HG03175 (cell line): Measurements from ENCODE around the gene TC2N.
"Not testable (repeated sequence)": the region's sequence is repeated elsewhere in the genome, so short reads cannot be mapped to it uniquely, and the experiment has no call there.

Source experiments
- ATAC-seq: cut with Tn5 transposase; IDR thresholded peaks from one replicate; pipeline ENCODE4 v1.9.1; 2021; ENCODE audit warnings: mild to moderate bottlenecking, moderate library complexity; ENCODE audit not compliant: unreplicated experiment

TC2N gene

DNA sequence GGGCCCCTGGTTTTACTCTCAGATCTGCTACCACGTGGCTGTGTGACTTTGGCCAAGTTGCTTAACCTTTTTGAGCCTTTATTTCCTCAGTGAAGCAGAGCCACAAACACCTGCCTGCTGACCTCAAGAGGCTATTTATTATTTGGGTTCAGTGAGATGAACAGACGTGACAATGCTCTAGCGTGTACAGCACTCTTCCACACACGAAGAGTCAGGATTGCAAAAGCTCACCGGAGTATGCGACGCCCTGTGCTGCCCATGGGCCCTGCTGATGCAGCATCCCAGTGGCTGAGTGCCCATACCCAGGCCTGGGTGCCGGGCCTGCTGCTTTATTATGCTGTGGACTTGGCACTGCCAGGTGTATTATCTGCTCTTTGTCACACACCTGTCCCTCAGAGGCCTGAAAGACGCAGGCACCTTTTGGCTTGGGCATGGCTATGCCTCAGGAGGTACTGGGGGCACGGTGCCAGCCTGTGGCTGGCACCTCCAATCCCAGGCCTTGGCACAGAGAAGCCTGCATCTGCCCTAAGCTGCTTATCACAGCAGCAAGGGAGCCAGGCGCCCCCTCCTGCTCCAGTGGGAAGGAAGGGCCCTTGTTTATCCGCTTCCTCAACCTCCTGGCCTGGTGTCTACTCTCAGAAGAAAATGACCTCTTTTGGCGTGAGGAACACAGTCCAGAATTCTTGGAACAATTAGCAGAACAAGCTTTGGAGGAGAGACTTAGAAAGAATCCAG lies 22.3 kb upstream of the TC2N start:
- no peak for ATAC-seq

DNA sequence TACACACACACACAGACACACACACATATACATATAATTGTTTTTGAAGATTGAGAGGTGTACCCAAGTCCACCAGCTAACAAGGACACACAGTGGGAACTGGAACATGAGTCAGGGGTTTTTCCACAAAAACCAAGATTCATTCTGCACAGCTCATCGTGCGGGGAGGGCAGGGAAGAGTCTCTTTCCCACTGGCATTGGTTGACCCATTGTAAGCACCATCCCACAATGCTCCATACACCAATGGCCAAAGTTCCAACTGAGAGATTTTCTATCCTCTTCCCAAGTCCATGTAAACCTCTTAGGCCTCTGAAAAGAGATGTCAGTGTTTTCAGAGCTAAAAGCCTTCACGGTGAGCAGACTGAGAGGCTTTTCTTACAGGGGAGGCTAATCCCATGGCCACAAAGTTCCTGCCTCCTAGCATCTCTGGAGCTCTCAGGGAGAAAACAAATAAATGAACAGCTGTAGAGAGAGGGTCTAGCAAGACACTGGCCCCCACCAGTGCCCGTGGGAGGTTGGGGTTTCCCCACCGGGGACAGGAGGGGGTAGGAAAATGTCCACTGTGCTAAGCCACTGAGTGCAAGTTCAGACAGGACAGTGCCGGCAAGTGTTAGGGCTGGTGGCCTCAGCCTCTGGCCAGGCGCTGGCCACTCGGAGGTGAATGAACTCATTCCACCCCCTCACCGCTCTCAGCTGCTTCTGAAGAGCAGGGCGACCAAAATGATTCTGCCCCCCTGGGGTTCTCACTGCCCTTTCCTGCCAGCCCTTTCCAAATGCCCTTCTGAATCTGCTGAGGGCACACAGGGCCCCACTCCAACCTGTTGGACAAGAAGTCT lies 21.5 kb upstream of the TC2N start:
- no peak for ATAC-seq

DNA sequence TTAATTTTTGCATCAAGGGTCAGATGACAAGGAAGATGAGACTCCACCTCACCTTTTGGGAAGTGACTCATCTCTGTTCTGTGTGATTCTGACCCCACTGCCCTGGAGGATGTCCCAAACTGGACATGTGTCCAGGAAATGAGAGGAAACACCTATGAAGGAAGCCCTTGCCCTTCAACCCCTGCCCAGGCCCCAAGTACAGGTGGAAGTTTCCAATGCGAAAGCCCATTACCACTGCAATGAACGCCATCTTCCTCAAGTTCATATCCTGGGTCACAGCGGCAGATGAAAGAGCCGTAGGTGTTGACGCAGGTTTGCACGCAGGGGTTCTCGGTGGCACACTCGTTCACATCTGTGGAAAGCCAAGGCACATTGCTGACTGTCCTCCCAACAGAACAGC lies 19.6 kb upstream of the TC2N start:
- ATAC-seq, result no peak

DNA sequence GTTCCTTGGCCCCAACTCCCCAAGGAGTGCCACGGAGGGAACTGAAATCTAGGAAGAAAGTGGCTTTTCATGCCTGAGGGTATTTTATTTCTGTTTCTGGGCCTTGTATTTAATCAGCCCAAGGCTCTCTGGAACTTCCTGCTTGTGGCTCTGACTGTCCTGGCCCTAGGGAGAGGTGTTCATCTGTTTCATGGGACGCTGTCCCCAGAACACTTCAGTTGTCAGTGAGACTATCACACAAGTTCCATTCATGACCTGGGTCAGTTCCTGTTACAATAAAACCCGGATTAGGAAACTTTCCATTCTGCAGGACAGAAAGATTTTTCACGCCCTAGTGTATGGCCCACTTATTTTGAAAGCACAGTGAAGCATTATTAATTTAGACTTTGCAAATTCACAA lies 18.5 kb upstream of the TC2N start:
- ATAC-seq, result no peak

DNA sequence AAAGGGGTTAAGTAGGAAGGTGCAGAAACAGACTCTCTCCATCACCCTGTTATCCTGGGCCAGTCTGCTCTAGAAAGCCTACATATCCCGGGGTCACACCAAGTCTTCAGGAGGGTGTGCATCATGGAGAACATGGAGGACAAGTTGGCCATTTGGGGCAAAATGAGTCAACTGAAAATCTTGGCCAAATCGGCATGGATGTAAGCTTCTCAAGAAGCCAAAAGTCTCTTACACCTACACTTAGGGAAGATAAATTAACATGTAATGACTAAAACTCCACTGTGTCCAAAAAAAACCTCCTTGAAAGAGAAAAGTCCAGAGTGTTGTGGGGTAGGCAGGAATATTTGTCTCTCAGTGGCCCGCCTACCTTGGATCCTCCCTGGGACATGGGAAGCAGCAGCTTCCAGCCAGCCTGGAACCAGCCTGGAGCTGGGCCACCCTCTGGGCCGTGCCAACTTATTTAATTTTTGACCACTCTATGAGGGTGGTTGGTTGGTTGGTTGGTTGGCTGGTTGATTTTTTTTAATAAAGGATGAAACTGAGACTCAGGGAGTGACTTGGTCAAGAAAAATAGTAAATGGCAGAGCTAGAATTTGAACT lies 17.9 kb upstream of the TC2N start:
- ATAC-seq, result no peak

DNA sequence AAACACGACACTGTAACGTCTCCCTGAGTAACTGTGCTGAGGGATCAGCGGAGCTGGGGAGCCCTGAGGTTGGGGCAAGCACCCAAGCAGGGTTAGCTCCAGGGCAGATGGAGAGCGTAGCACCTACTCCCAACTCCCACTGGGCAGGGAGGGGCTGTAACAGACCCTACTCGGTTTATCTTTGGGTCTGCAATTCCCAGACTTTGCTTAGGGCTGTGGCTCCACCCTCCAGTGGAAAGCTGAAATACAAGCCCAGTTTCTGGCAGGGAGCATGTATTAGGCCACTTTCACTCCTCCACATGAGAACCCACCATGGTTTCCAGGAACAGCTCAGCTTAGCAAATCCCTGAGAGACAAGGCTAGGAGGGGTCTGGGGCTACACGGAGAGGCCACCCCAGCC lies 17.3 kb upstream of the TC2N start:
- ATAC-seq, result no peak

DNA sequence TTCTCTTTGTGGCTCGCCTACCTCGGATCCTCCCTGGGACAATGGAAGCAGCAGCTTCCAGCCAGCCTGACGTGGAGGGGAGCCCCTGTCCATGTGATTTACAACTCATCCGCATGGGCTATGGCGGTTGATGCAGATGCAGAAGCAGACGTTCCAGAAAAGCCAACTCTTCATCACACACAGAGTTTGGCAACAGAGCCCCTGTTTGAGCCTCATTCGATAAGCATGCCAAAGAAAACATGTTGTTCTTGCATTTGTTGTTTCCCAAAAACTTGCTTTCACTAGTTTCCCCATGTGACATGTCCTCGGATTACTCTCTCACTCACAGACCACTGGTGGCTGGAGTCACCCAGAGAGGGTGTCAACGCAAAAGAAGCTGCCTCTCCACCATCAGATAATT lies 16.4 kb upstream of the TC2N start:
- ATAC-seq, result no peak

DNA sequence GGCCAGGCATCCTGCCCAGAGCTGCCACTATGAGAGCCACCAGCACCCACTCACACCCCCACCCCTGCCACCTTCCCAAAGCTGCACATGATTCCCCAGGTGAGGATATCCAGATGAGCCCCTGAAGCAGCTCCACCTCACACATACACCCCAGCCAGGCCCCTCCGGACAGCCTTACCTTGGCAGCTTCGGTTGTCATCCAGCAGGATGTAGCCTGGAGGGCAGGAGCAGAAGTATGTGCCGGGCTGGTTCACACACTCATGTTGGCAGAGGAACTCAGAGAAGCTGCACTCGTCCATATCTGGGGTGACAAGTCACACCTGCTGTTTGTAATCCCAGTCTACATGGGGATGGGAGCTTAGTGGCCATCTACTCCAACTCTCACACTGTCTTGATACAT lies 15.4 kb upstream of the TC2N start:
- ATAC-seq, result no peak

DNA sequence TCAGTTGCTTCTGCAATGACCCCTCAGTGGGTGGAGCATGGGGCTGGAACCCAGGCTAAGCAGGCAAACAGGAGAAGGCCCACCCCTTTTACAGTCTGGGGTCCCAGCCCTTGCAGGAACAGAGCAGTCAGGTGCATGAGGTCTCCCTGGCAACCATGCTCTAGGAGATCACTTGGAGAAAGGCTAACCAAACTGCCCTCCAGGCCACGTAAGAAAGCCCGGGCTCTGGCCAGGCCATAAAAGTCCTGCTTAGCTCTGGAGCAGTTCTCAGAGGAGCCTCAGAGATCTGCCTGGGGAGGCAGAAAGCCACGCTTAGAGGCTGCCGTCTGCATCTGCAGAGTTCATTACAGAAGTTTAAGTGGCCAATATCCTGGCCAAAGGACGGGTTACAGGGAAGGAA lies 15.0 kb upstream of the TC2N start:
- ATAC-seq, result no peak

DNA sequence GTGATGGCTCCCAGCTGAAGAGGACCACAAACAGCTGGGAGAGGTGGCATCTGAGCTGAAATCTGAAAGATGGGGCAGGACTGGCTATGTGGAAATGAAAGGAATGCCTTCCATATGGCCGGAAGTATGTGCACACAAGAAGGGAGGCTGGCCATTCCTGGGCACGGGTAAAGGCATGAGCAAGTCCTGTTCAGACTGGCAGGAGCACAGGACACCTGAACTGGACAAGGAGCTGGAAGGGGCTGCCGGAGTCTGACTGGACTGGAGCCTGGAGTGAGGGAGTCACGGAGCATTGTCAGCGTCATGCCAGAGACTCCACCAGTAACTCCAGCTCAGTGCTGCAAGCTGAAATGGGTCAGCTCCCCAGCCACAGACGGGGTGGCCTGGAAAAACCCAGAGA lies 11.9 kb upstream of the TC2N start:
- no peak for ATAC-seq

DNA sequence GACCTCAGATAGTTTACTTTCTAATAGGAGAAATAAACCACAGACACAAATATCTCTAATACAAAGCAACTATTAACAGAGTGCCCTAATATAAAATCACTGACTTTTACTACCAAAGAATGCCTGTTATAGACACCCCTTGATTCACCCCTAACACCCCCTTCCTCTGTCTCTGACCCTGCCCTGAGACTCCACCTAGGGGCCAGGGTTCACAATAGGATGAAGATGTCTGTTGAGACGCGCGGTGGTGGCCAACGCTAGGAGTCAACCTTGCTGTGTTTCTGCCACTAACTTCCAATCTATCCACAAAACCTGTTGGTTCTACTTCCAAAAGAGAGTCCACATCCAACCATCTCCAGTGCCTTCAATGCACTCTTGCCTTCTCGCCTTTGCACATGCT lies 10.9 kb upstream of the TC2N start:
- no peak for ATAC-seq

DNA sequence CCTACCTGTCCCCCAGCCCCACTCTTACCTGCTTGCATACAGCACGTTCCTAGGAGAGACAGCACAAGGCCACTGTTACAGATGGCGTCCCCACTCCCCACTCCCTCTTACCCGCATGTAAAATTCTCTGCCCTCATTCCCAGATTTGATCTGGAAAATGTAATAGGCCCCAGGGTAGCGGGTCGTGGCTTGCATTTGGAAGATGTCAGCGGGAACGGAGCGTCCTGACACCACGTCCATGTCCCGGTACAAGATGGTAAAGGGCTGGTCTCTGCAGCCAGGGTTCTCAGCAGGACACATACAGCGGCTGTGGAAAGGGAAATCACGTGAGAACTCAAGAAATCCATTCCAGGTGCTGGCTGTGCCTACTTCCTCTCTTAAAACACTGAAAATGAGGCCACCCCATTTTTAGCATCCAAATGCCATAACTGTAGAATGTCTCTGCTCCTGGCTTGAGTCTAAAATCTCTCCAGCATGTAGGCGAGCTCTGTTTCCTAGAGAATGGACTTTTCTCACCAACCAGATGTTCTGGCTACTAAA lies 10.1 kb upstream of the TC2N start:
- no peak for ATAC-seq

DNA sequence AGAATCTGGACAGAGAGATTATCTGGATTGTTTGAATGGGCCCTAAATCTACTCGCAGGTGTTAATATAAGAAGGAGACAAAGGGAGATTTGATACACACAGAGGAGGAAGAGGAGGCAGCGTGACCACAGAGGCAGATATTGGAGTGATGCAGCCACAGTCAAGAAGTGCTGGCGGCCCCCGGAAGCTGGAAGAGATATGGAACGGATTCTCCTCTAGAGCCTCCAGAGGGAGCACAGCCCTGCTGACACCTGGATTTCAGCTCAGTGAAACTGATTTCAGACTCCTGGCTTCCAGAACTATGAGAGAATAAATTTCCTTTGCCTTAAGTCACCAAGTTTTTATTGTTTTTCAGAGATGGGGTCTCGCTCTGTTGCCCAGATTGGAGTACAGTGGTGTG lies 9.2 kb upstream of the TC2N start:
- no peak for ATAC-seq

DNA sequence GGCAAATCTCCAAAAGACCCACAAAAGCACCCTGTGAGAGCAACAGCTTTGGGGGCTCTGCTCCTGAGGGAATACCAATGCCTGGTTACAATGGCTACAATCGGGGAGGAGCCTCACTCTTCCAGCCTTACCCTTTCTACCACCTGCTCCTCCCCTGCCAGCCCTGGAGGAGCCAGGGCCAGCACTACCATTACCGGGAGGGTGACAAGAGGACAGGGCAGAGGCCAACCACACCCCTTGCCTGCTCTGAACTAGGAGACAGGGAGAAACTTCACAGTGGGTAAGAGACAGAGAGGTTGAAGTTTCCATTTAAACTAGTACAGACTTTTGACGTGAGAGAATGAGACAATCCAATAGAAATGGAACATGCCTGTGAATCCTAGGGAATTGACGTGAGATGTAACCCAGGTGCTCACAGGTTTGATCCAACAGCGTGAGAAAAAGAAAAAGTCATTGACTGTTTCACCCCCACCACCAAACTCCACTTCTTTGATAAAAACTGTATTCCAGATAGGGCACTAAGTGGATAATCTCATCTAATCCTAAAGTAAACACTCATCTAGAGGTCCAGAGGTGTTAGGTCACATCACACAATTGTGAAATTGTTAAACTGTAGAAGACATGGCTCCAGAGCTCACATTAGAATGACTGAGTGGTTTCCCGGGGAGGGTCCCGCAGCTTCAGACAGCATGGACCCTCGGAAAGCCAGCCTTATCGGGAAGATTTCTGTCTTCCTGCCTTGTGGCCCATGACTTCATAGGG lies 8.4 kb upstream of the TC2N start:
- ATAC-seq, result no peak

DNA sequence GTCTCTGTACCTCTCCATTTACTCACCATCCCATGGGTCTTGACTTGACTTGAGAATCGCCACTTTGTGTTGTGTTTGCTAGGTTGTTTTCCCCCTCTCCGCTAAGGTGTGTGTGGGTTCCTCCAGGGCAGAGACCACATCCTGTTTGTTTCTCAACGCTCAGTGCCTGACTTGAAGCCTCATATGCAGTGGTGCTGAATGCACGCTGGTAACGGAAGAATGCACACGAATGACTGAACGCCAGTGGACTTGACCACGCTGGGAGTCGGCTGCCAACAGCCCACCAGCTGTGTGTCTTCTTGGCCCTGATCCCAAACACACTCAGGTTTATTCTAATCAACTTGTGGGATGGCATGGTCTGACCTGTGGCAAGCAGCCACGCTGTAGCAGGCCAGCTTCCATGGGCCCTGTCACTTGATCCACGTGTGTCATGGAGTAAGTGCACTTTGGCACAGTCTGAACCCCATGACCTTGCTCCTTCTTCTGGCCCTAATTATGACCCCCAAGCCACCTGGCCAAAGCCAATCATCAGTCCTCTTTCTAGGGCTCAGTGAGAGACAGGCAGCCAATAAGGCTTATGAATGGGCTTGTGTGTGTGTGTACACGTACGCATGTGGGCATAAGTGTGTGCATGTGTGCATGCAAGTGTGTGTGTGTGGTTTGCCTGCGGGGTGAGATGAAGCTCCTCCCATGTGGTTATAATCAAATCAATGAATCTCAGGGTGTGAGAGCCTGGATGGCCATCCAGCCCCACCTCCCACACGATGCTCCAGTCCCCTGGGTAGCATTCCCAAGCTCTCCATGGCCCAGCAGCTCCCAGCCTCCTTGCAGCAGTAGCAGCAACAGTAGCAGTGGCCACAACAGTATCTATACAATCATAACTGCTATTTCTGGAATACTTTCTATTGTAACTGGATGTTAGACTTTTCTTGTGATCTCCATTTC lies 6.4 kb upstream of the TC2N start:
- ATAC-seq, result peak; percentile 78

DNA sequence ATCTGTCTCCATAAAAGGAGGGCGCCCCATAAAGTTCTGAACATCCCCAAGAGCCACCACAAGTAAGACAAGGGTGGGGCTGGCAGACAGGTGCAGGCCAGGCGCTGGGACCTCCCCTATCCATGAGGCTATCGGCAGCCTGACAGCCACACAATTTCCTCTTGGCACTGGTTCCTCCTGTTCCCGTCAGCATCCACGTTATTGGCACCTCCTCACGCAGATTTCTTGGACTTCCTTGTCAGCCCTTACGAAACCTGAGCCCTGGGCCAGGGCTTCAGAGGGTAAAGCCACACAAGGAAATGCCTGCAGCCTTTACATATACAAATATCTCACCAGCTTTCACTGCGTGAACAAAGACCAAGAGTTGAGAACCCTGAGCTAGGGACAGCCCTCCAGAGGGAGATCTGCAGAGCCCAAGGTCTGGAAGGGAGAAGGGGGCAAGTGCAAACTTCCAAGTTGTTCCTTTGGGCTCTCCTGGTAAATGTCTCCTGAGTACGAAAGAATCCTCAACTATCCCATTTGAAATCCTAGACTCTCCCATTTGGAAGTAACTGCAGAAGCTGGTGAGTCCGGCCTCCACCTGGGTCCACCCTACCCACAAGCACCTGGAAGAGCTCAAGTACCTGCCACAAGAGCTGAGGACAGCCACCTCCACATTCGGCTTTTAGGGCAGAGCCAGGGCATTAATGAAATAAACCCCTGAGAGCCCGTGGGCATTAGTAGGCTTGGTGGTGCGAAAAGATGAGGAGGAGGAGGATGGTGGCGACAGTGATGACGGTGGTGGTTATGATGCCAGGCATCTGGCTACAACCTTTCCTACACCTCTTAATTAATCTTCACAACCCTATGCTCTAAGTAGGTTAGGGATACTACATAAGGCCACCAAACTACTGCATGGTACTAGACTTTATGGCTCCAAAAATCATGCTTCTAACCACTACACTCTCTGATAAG lies 5.5 kb upstream of the TC2N start:
- ATAC-seq, result peak; percentile 21

DNA sequence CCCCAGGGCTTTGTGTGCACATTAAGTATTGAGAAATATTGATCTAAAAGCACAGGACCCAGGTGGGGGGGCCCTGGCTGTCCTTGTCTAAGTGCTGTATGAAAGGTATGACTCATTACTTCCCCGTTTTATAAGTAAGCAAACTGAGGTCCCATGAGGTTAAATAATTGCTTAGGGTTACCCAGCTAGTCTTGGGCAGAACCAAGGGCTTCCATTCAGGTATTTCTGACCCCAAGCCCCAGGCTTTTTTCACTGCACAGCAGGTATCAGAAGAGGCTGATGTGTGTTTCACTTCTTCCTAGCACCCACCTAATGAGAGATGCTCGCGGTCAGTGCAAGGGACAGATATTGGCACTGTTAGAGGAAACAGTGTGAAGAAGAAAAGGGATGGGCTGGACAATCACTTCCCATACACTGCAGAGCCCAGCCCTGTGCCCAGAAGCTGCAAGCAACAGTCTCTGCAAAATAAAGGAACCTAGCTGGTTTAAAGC lies 4.7 kb upstream of the TC2N start:
- ATAC-seq, result peak; percentile 55

DNA sequence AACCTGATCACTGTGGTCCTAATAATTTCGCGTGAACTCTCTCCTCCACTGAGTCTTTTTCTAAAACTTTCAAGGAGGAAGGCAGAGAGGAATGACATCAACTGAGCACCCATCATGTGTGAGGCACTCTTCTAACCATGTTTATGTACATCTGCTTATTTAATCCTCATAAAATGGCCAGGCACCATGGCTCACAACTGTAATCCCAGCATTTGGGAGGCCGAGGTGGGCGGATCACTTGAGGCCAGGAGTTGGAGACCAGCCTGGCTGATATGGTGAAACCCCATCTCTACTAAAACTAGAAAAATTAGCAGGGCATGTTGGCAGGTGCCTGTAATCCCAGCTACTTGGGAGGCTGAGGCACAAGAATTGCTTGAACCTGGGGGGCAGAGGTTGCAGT lies 4.1 kb upstream of the TC2N start:
- not testable (repeated sequence) for ATAC-seq

DNA sequence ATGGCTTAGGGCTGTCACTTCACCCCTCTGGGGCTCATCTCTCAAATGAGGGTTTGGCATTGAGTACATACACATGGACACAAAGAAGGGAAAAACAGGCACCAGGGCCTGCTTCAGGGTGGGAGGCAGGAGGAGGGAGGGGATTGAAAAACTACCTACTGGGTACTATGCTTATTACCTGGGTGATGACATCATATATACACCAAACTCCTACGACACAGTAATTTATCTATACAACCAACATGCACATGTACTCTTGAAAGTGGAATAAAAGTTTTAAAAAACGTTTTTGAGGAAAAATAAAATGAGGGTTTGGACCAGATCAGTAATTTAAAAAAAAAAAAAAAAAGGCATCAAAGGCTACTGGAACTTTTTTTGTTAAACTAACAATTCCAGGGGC lies 3.6 kb upstream of the TC2N start:
- ATAC-seq, result no peak
